OCI-LY7 (cell line): ENCODE data around the gene LRRC10B. TPM values are rescaled to one million over a fixed set of nuclear protein-coding genes. Genes with fewer than 3 reads are reported as not detected.

Experiments used
- BruUV-seq: library from RNA; stranded (reverse); fragments of 400-500 nt; replicated peaks from 2 replicates; lab custom pipeline; 2021; lab: Mats Ljungman, UMichigan
- CTCF ChIA-PET: fragments of 300-600 bp; sonication (Branson Sonifier 250); formaldehyde crosslinking; loops from one replicate; lab custom pipeline; 2022; ENCODE audit warnings: antibody characterized with exemption; ENCODE audit not compliant: unreplicated experiment; lab: Charles Lee
- POLR2A ChIA-PET: fragments of 300-600 bp; sonication (Branson Sonifier 250); formaldehyde crosslinking; loops from one replicate; lab custom pipeline; 2022; ENCODE audit warnings: antibody characterized with exemption; lab: Charles Lee
- DNase-seq: peaks from one replicate; pipeline ENCODE4 v3.0.0-alpha.2; 2015; ENCODE audit warnings: low spot score
- H2AFZ ChIP-seq: fragments of 200-600 bp; sonication (generic), shearing (Covaris generic); 2 replicates; pipeline ENCODE4 v1.6.1; 2014; ENCODE audit warnings: mild to moderate bottlenecking, antibody characterized with exemption, low read length, moderate library complexity
- H3K27ac ChIP-seq: fragments of 200-600 bp; sonication (generic); 2 replicates; pipeline ENCODE4 v1.5.1; 2014; ENCODE audit warnings: mixed run types, low read depth, mild to moderate bottlenecking, moderate library complexity, low read length, inconsistent platforms; ENCODE audit not compliant: poor library complexity, severe bottlenecking
- H3K36me3 ChIP-seq: fragments of 200-600 bp; sonication (generic); 2 replicates; pipeline ENCODE4 v1.6.1; 2014; ENCODE audit warnings: mild to moderate bottlenecking, antibody characterized with exemption, low read length, moderate library complexity, mixed read lengths; ENCODE audit not compliant: insufficient read depth
- H3K4me1 ChIP-seq: fragments of 200-600 bp; sonication (generic); 2 replicates; pipeline ENCODE4 v1.5.1; 2014; ENCODE audit warnings: mild to moderate bottlenecking, low read length; ENCODE audit not compliant: insufficient read depth, poor library complexity, severe bottlenecking
- H3K4me2 ChIP-seq: fragments of 200-600 bp; sonication (generic); 2 replicates; pipeline ENCODE4 v1.6.1; 2014; ENCODE audit warnings: mild to moderate bottlenecking, low read length
- H3K4me3 ChIP-seq: fragments of 200-600 bp; sonication (generic); 2 replicates; pipeline ENCODE4 v1.5.1; 2014; ENCODE audit warnings: mild to moderate bottlenecking, low read depth, low read length; ENCODE audit not compliant: poor library complexity, severe bottlenecking
- H3K79me2 ChIP-seq: fragments of 200-600 bp; sonication (generic); 2 replicates; pipeline ENCODE4 v1.6.1; 2016; ENCODE audit warnings: low read depth, mild to moderate bottlenecking, low read length, moderate library complexity, mixed read lengths; ENCODE audit not compliant: insufficient read depth
- H3K9me2 ChIP-seq: fragments of 200-600 bp; sonication (generic); 2 replicates; pipeline ENCODE4 v1.6.1; 2016; ENCODE audit warnings: mild to moderate bottlenecking, low read length, mixed read lengths; ENCODE audit not compliant: insufficient read depth
- H3K9me3 ChIP-seq: fragments of 200-600 bp; sonication (generic); 2 replicates; pipeline ENCODE4 v1.6.1; 2014; ENCODE audit warnings: mild to moderate bottlenecking, mixed run types, low read length, mixed read lengths
- H4K20me1 ChIP-seq: fragments of 200-600 bp; sonication (generic); 2 replicates; pipeline ENCODE4 v1.6.1; 2014; ENCODE audit warnings: mild to moderate bottlenecking, antibody characterized with exemption, low read length, moderate library complexity, mixed read lengths; ENCODE audit not compliant: insufficient read depth
- CTCF ChIP-seq: fragments of 200-600 bp; sonication (generic); conservative IDR thresholded peaks from 2 replicates; pipeline ENCODE4 v1.5.1; 2014; ENCODE audit warnings: mild to moderate bottlenecking, antibody characterized with exemption, low read length, moderate library complexity, mixed read lengths
- EZH2phosphoT487 ChIP-seq: fragments of 200-600 bp; sonication (generic); IDR thresholded peaks from 2 replicates; pipeline ENCODE4 v1.6.1; 2018; ENCODE audit warnings: low read depth, borderline replicate concordance, mild to moderate bottlenecking, mixed run types, antibody characterized with exemption, low read length, moderate library complexity, mixed read lengths
- intact Hi-C: fragments of 100-400 bp; cut with micrococcal nuclease; formaldehyde crosslinking; loops from one replicate; pipeline ENCODE4 v1.10.0; 2022; ENCODE audit not compliant: unreplicated experiment
- total RNA-seq, 2 experiments: library from RNA; depleted of rRNA in 1 of 2; stranded (reverse); fragments of >200 nt in 1 of 2; shearing (Covaris generic) in 1 of 2; gene quantifications; 2 replicates each; pipeline ENCODE4 v1.2.3, GENCODE V29; 2014 to 2022

Gene LRRC10B
- total RNA-seq, 2 experiments from 2014 or later: not detected

GRCh38 chr11:61480261-61480993, 28.1 kb upstream of the LRRC10B start:
- DNase-seq: no peak
- POLR2A ChIA-PET: no interaction called here
- Histone ChIP-seq H3K4me2 (no peak overlapping the region), H3K4me1 (no peaks in the 10 kb centered on the region), H3K9me3 (no peaks in the 10 kb centered on the region), H3K9me2 (no peaks in the 10 kb centered on the region), H3K79me2 (no peaks in the 10 kb centered on the region), H3K27ac (no peak overlapping the region), H3K36me3 (no peaks in the 10 kb centered on the region), H4K20me1 (no peaks in the 10 kb centered on the region), H2AFZ (no peak overlapping the region), H3K4me3 (no peak overlapping the region)
- intact Hi-C loops: no loop called here
- TF ChIP-seq EZH2phosphoT487 (no peak), CTCF (no peak)
- no TSS peak for BruUV-seq
- CTCF ChIA-PET: no interaction called here

GRCh38 chr11:61480994-61481335, 27.6 kb upstream of the LRRC10B start:
- no peak overlapping the region for H3K4me2 ChIP-seq
- ChIA-PET CTCF (no interaction called here), POLR2A (no interaction called here)
- no peaks in the 10 kb centered on the region for H3K9me3 ChIP-seq
- H2AFZ ChIP-seq: no peak overlapping the region
- no peak overlapping the region for H3K4me3 ChIP-seq
- TF ChIP-seq CTCF (no peak), EZH2phosphoT487 (no peak)
- no peaks in the 10 kb centered on the region for H3K79me2 ChIP-seq
- no TSS peak for BruUV-seq
- H3K4me1 ChIP-seq: no peaks in the 10 kb centered on the region
- no peaks in the 10 kb centered on the region for H4K20me1 ChIP-seq
- no peak for DNase-seq
- no peaks in the 10 kb centered on the region for H3K9me2 ChIP-seq
- no peak overlapping the region for H3K27ac ChIP-seq
- intact Hi-C loops: no loop called here
- H3K36me3 ChIP-seq: no peaks in the 10 kb centered on the region

- H3K9me3 ChIP-seq: no peaks in the 10 kb centered on the region
- H3K4me3 ChIP-seq: no peak overlapping the region
- H4K20me1 ChIP-seq: no peaks in the 10 kb centered on the region
- no peaks in the 10 kb centered on the region for H3K4me1 ChIP-seq
- CTCF ChIA-PET: interaction anchor here (0.6 to 1.0 kb wide), 3 partner anchors 11 to 37 kb away, joined by 3 to 4 read pairs (median 3); no protein-coding TSS in a partner anchor
- no peak overlapping the region for H2AFZ ChIP-seq
- H3K9me2 ChIP-seq: no peaks in the 10 kb centered on the region
- BruUV-seq: no TSS peak
- no peaks in the 10 kb centered on the region for H3K36me3 ChIP-seq
- H3K27ac ChIP-seq: no peak overlapping the region
- TF ChIP-seq EZH2phosphoT487 (no peak), CTCF (no peak)
- no peaks in the 10 kb centered on the region for H3K79me2 ChIP-seq
- intact Hi-C loops: no loop called here
- DNase-seq: no peak
- H3K4me2 ChIP-seq: no peak overlapping the region
- POLR2A ChIA-PET: no interaction called here
These were observed 26.7 kb upstream of the LRRC10B start for GRCh38 chr11:61481806-61482205.
